ENCODE data around the gene ST6GALNAC4. TPM values are rescaled to one million over a fixed set of nuclear protein-coding genes. Genes with fewer than 3 reads are reported as not detected.

ST6GALNAC4 gene
- total and polyA plus RNA-seq, 10 of the 15 experiments (the other 5 are each of a cell fraction or from before 2014, with no cell fraction given), result 4.2 to 63.2 (median 35.2) TPM

GRCh38 chr9:127961613-127962155, 44.8 kb upstream of the ST6GALNAC4 start:
- H3K27ac ChIP-seq (ENCODE audit: control insufficient read depth, insufficient read depth), result no peak overlapping the region
- DNase-seq (ENCODE audit: low read depth, low spot score) (no peak), FAIRE-seq (no peak), ATAC-seq (no peak)
- H3K36me3 ChIP-seq (ENCODE audit: control insufficient read depth in 2 of 2, insufficient read depth in 2 of 2, low read length in 1 of 2), result no peaks in the 10 kb centered on the region; a peak in 2 of 4 replicates
- ChIA-PET RAD21 (ENCODE audit: unreplicated experiment) (interaction anchor here (0.6 kb wide), 1 partner anchor 66 kb away, joined by 4 read pairs; no protein-coding TSS in a partner anchor), SMC1A (ENCODE audit: uncharacterized antibody, unreplicated experiment) (no interaction called here), POLR2A (interaction anchor here (1.2 kb wide), 1 partner anchor 9 kb away, joined by 3 read pairs; no protein-coding TSS in a partner anchor), CTCF (interaction anchor here (1.0 kb wide), 1 partner anchor 73 kb away, joined by 3 read pairs; no protein-coding TSS in a partner anchor)
- H3K4me2 ChIP-seq (ENCODE audit: control insufficient read depth, insufficient read depth), result no peak overlapping the region
- H3K9ac ChIP-seq (ENCODE audit: control insufficient read depth, insufficient read depth, low read length), result no peak overlapping the region
- in situ Hi-C loops (cut with MboI) (loop anchor here (10.0 kb wide), 1 partner anchor 73 kb away; no protein-coding TSS in a partner anchor), intact Hi-C loops (cut with micrococcal nuclease; ENCODE audit: unreplicated experiment) (no loop called here)
- no peaks in the 10 kb centered on the region for H4K20me1 ChIP-seq (ENCODE audit: control insufficient read depth, insufficient read depth)
- H3K4me3 ChIP-seq, result no peak overlapping the region
- H3K9me3 ChIP-seq (replicated peaks; ENCODE audit: control insufficient read depth, insufficient read depth, low read length), result no peaks in the 10 kb centered on the region
- TF ChIP-seq ZNF207 (IDR thresholded peaks at IDR 0.05; ENCODE audit: borderline replicate concordance) (no peak), CEBPB (IDR thresholded peaks at IDR 0.05; ENCODE audit: borderline replicate concordance in 1 of 2, low read depth in 2 of 2, low read length in 2 of 2) (no peak), ASH2L (IDR thresholded peaks at IDR 0.05; ENCODE audit: borderline replicate concordance, low read depth) (no peak), MTA3 (IDR thresholded peaks at IDR 0.05; ENCODE audit: borderline replicate concordance, low read length) (no peak), ESRRA (IDR thresholded peaks at IDR 0.05; ENCODE audit: low read length) (no peak), MTA2 (IDR thresholded peaks at IDR 0.05; ENCODE audit: low read depth) (no peak), SRF (IDR thresholded peaks at IDR 0.05; ENCODE audit: low read depth in 2 of 2, low read length in 2 of 2) (no peak)
- TF ChIP-seq, protein P1, sequence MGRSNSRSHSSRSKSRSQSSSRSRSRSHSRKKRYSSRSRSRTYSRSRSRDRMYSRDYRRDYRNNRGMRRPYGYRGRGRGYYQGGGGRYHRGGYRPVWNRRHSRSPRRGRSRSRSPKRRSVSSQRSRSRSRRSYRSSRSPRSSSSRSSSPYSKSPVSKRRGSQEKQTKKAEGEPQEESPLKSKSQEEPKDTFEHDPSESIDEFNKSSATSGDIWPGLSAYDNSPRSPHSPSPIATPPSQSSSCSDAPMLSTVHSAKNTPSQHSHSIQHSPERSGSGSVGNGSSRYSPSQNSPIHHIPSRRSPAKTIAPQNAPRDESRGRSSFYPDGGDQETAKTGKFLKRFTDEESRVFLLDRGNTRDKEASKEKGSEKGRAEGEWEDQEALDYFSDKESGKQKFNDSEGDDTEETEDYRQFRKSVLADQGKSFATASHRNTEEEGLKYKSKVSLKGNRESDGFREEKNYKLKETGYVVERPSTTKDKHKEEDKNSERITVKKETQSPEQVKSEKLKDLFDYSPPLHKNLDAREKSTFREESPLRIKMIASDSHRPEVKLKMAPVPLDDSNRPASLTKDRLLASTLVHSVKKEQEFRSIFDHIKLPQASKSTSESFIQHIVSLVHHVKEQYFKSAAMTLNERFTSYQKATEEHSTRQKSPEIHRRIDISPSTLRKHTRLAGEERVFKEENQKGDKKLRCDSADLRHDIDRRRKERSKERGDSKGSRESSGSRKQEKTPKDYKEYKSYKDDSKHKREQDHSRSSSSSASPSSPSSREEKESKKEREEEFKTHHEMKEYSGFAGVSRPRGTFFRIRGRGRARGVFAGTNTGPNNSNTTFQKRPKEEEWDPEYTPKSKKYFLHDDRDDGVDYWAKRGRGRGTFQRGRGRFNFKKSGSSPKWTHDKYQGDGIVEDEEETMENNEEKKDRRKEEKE (IDR thresholded peaks at IDR 0.05), result no peak
- peaks cover 12% of the 10 kb centered on the region for H3K4me1 ChIP-seq (ENCODE audit: control insufficient read depth, insufficient read depth, low read length)
- H3K79me2 ChIP-seq (ENCODE audit: control insufficient read depth, insufficient read depth, low read length), result no peaks in the 10 kb centered on the region; the same call in none of the 2 replicates
- no TSS peak for BruUV-seq (replicated peaks)
- H2AFZ ChIP-seq (ENCODE audit: control insufficient read depth, low read depth, low read length), result no peak overlapping the region
- WGBS (ENCODE audit: insufficient coverage, insufficient replicate concordance, low lambda C conversion rate, missing lambda C conversion rate), result over 99% methylated on average over 13 of the region's 13 CpGs
- no peaks in the 10 kb centered on the region for H3K27me3 ChIP-seq (replicated peaks in 1 of 2; ENCODE audit: control insufficient read depth in 2 of 2, insufficient read depth in 2 of 2, low read length in 1 of 2)
